ENCODE data around the gene POM121L12. TPM values are rescaled to one million over a fixed set of nuclear protein-coding genes. Genes with fewer than 3 reads are reported as not detected.

Gene POM121L12
- total RNA-seq, 4 donors from 2014 or later, result not detected

DNA sequence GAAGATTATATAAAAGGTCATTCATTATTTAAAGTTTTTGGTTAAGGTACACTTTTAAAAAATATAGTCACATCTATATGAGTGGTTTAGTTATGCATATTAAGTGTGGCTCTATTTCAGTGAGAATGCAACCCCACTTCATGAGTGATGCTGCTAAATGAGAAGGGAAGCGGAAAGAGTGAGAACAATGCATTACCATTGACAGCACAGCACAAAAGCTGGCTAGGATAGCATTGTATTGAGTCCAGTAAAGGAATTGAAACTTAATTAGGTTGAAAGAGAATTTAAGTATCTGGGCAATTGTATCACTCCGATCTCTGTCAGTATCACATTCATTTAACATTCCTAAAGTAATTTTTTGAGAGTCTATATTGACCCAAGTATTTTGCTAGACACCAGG is 13.2 kb downstream of the POM121L12 start:
- WGBS, 2 donors (ENCODE audit: low coverage in 1 of 2), result 92 to 94% methylated on average over 2 of the region's 2 CpGs
- Histone ChIP-seq H3K27ac (no peak overlapping the region), H3K36me3 (no peaks in the 10 kb centered on the region), H3K4me3 (no peak overlapping the region), H3K9me3 (no peaks in the 10 kb centered on the region), H3K4me1 (no peaks in the 10 kb centered on the region), H3K27me3 (no peaks in the 10 kb centered on the region)
- TF ChIP-seq EP300 (IDR thresholded peaks at IDR 0.05) (no peak), CTCF (IDR thresholded peaks at IDR 0.05) (no peak), POLR2A (IDR thresholded peaks at IDR 0.05) (no peak), POLR2AphosphoS5 (IDR thresholded peaks at IDR 0.05) (no peak)
- ATAC-seq, result no peak

GRCh38 chr7:53050433-53050832 is 15.0 kb downstream of the POM121L12 start:
- Histone ChIP-seq H3K36me3 (no peaks in the 10 kb centered on the region), H3K27ac (no peak overlapping the region), H3K27me3 (no peaks in the 10 kb centered on the region), H3K4me1 (no peaks in the 10 kb centered on the region), H3K9me3 (no peaks in the 10 kb centered on the region), H3K4me3 (no peak overlapping the region)
- no peak for ATAC-seq
- TF ChIP-seq EP300 (IDR thresholded peaks at IDR 0.05), result no peak
- TF ChIP-seq POLR2A (IDR thresholded peaks at IDR 0.05), result no peak
- TF ChIP-seq POLR2AphosphoS5 (IDR thresholded peaks at IDR 0.05), result no peak
- no peak for TF ChIP-seq CTCF (IDR thresholded peaks at IDR 0.05)
- 82 to 83% methylated on average over 2 of the region's 2 CpGs for WGBS, 2 donors (ENCODE audit: low coverage in 1 of 2)

GRCh38 chr7:53059591-53059990 is 24.2 kb downstream of the POM121L12 start:
- H3K36me3 ChIP-seq, result no peaks in the 10 kb centered on the region
- 14 to 68% methylated on average over 1 to 2 of the region's 2 CpGs for WGBS, 2 donors (ENCODE audit: low coverage in 1 of 2)

DNA sequence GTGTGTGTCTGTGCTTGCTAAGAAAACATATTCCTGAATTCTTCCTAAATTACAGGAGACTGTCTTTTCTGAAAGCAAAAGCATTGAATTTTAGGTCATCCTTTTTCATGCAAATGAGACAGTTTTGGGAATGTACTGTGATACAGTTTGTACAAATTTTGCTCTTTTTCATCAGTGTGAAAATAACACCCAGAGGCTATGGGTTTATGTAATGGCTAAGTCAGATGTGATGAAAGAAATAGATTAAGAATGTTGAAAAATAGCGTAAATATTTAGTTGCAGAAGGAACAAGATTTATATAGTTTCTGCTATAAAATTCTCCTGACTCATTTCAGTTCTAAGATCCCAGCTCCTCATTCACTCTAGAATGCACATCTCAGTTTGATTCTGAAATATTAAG is 24.6 kb downstream of the POM121L12 start:
- H3K27me3 ChIP-seq, result no peaks in the 10 kb centered on the region
- peaks cover 0 to 8% (median 0%) of the 10 kb centered on the region in 3 donors for H3K9me3 ChIP-seq
- H3K36me3 ChIP-seq, result no peaks in the 10 kb centered on the region
- no peak overlapping the region for H3K27ac ChIP-seq
- no peak for ATAC-seq
- H3K4me1 ChIP-seq, result no peaks in the 10 kb centered on the region
- no peak overlapping the region for H3K4me3 ChIP-seq
- TF ChIP-seq CTCF (IDR thresholded peaks at IDR 0.05) (no peak), EP300 (IDR thresholded peaks at IDR 0.05) (no peak), POLR2AphosphoS5 (IDR thresholded peaks at IDR 0.05) (no peak), POLR2A (IDR thresholded peaks at IDR 0.05) (no peak)
- WGBS, 2 donors (ENCODE audit: low coverage in 1 of 2), result 86 to 88% methylated on average over 1 of the region's 1 CpG

More at GRCh38 chr7:53059591-53059990, 24.2 kb downstream of the POM121L12 start:
- Histone ChIP-seq H3K4me1 (no peaks in the 10 kb centered on the region), H3K27me3 (no peaks in the 10 kb centered on the region), H3K27ac (no peak overlapping the region), H3K4me3 (no peak overlapping the region), H3K9me3 (peaks cover 0 to 8% (median 0%) of the 10 kb centered on the region in 3 donors)
- no peak for ATAC-seq
- TF ChIP-seq CTCF (IDR thresholded peaks at IDR 0.05), result no peak
- TF ChIP-seq POLR2A (IDR thresholded peaks at IDR 0.05), result no peak

DNA sequence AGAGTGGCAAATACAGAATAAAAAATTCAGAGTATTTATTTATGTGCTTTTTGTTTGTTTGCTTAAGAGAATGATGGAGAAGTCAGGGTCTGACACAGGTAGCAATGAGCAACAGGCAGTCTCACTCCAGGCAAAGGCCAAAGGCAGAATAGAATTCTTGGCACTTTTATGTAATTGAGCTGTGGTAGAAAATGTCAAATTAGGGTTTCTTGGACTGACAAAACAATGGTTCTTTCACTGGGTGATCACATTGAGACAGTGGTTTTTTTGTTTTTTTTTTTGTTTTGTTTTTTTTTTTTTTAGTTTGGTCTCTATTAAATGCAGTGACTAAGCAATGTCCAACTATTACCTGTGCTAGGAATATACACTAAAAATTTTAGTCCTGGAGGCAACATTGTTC is 27.4 kb downstream of the POM121L12 start:
- H3K27ac ChIP-seq, result no peak overlapping the region
- H3K27me3 ChIP-seq, result no peaks in the 10 kb centered on the region
- H3K36me3 ChIP-seq, result no peaks in the 10 kb centered on the region
- TF ChIP-seq CTCF (IDR thresholded peaks at IDR 0.05), result no peak
- H3K4me1 ChIP-seq, result no peaks in the 10 kb centered on the region
- no peak for ATAC-seq
- no peak overlapping the region for H3K4me3 ChIP-seq
- peaks cover 0 to 13% (median 0%) of the 10 kb centered on the region in 3 donors for H3K9me3 ChIP-seq

All from gastroesophageal sphincter (tissue), 4 donors.